ENCODE data around the gene PDE6B. TPM values are rescaled to one million over a fixed set of nuclear protein-coding genes. Genes with fewer than 3 reads are reported as not detected.
A peak's percentile ranks its signal among the peaks of the same experiment; 100 is the strongest.

The PDE6B gene
- total and polyA plus RNA-seq, 2 of the 13 experiments (the other 11 are each of a cell fraction or from before 2014, with no cell fraction given): 0.38 to 0.40 TPM

GRCh38 chr4:683982-684622 is 58.7 kb downstream of the PDE6B start (continued):
- TF ChIP-seq UBTF (CRISPR knock-in tag; IDR thresholded peaks at IDR 0.05) (peak; percentile 56), FOSL2 (CRISPR knock-in tag; IDR thresholded peaks at IDR 0.05) (peak; percentile 54), ATAD3A (CRISPR knock-in tag; IDR thresholded peaks at IDR 0.05) (peak; percentile 30; the same call in 1 of the 2 replicates), IKZF4 (CRISPR knock-in tag; IDR thresholded peaks at IDR 0.05; ENCODE audit: borderline replicate concordance, low read depth, not compliant biosample characterization) (peak; percentile 21), ZGPAT (CRISPR knock-in tag; IDR thresholded peaks at IDR 0.05) (peak; percentile 72; the same call in 1 of the 2 replicates), ZNF367 (CRISPR knock-in tag; IDR thresholded peaks at IDR 0.05; ENCODE audit: borderline replicate concordance) (no peak), XRCC5 (optimal IDR thresholded peaks at IDR 0.05; ENCODE audit: low read length) (peak; percentile 86), FOXO1 (CRISPR knock-in tag; IDR thresholded peaks at IDR 0.05) (peak; percentile 52; the same call in 1 of the 2 replicates), NONO (IDR thresholded peaks at IDR 0.05) (no peak), NONO (CRISPR knock-in tag; conservative IDR thresholded peaks at IDR 0.05) (0 out of 2 replicates have a peak, but pooled peaks have one; percentile 48), SPEN (CRISPR knock-in tag; IDR thresholded peaks at IDR 0.05; ENCODE audit: low read depth) (peak; percentile 59; the same call in 1 of the 2 replicates), CERS6 (CRISPR knock-in tag; IDR thresholded peaks at IDR 0.05) (no peak), ZNF788 (CRISPR knock-in tag; IDR thresholded peaks at IDR 0.05; ENCODE audit: borderline replicate concordance) (peak; percentile 72; the same call in 1 of the 2 replicates), ZNF580 (CRISPR knock-in tag; IDR thresholded peaks at IDR 0.05; ENCODE audit: borderline replicate concordance, low read depth) (peak; percentile 56; the same call in 1 of the 2 replicates), ZNF331 (CRISPR knock-in tag; IDR thresholded peaks at IDR 0.05) (peak; percentile 75; the same call in 1 of the 2 replicates), YEATS2 (CRISPR knock-in tag; IDR thresholded peaks at IDR 0.05; ENCODE audit: borderline replicate concordance) (peak; percentile 49; the same call in 1 of the 2 replicates), PHF8 (CRISPR knock-in tag; IDR thresholded peaks at IDR 0.05) (0 out of 2 replicates have a peak, but pooled peaks have one; percentile 33), SMARCC2 (IDR thresholded peaks at IDR 0.05) (no peak), RBM22 (optimal IDR thresholded peaks at IDR 0.05; ENCODE audit: low read length) (no peak), TAF1 (CRISPR knock-in tag; IDR thresholded peaks at IDR 0.05) (peak; percentile 23; the same call in 1 of the 2 replicates), ZHX1 (CRISPR knock-in tag; IDR thresholded peaks at IDR 0.05; ENCODE audit: low read depth) (peak; percentile 52; the same call in 1 of the 2 replicates), ZMYM4 (CRISPR knock-in tag; IDR thresholded peaks at IDR 0.05) (peak; percentile 23; the same call in 1 of the 2 replicates), GATAD2A (CRISPR knock-in tag; IDR thresholded peaks at IDR 0.05) (peak; percentile 60)
